Keratinocyte (primary cell): ENCODE data around the gene CCDC107.

Experiments used
- CTCF ChIP-seq, 3 experiments: IDR thresholded peaks in 1 of 3; conservative IDR thresholded peaks in 1 of 3; optimal IDR thresholded peaks in 1 of 3; 2 replicates in 2 of 3; 3 replicates in 1 of 3; pipeline versions ENCODE3 to v1.5.1; 2011; ENCODE audit warnings: low read length in 3 of 3, mild to moderate bottlenecking in 3 of 3, moderate library complexity in 2 of 3, control low read depth in 1 of 3, inconsistent platforms in 1 of 3; ENCODE audit not compliant: insufficient read depth in 2 of 3; ENCODE audit errors: extremely low read depth in 1 of 3
- EZH2 ChIP-seq: IDR thresholded peaks from one replicate; pipeline ENCODE4 v1.6.1; 2012; ENCODE audit warnings: inconsistent platforms, mild to moderate bottlenecking, low read length, moderate library complexity

DNA sequence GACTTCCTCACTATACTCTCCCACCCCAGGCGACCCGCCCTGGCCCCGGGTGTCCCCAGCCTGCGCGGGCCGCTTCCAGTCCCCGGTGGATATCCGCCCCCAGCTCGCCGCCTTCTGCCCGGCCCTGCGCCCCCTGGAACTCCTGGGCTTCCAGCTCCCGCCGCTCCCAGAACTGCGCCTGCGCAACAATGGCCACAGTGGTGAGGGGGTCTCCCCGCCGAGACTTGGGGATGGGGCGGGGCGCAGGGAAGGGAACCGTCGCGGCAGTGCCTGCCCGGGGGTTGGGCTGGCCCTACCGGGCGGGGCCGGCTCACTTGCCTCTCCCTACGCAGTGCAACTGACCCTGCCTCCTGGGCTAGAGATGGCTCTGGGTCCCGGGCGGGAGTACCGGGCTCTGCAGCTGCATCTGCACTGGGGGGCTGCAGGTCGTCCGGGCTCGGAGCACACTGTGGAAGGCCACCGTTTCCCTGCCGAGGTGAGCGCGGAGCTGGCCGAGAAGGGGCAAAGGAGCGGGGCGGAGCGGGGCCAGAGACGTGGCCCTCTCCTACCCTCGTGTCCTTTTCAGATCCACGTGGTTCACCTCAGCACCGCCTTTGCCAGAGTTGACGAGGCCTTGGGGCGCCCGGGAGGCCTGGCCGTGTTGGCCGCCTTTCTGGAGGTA lies 17.8 kb downstream of the CCDC107 start:
- TF ChIP-seq EZH2 (no peak), CTCF (optimal IDR thresholded peaks at IDR 0.05 in 1 of 3, IDR thresholded peaks at IDR 0.05 in 1 of 3, conservative IDR thresholded peaks at IDR 0.05 in 1 of 3; ENCODE audit: extremely low read depth in 1 of 3, insufficient read depth in 2 of 3, low read length in 3 of 3) (no peak)
